Motor neuron (in vitro differentiated cells): ENCODE results near the gene ZNF777. TPM values are rescaled to one million over a fixed set of nuclear protein-coding genes. Genes with fewer than 3 reads are reported as not detected.

Source experiments
- ATAC-seq, 8 experiments: fragments of 200-7000 bp; cut with Tn5 transposase; replicated peaks in 6 of 8; 2 replicates each; pipeline ENCODE4 v1.8.0; 2021; ENCODE audit warnings: mild to moderate bottlenecking in 8 of 8, moderate library complexity in 8 of 8
- H3K27ac ChIP-seq, 2 donors: fragments of 250-450 bp; sonication (Bioruptor Pico); 2 replicates each; pipeline ENCODE4 v1.9.0; 2021; ENCODE audit warnings: antibody characterized with exemption in 2 of 2, mild to moderate bottlenecking in 2 of 2, moderate library complexity in 1 of 2
- H3K4me1 ChIP-seq, 2 donors: fragments of 250-450 bp; sonication (Bioruptor Pico); replicated peaks in 1 of 2; 2 replicates each; pipeline ENCODE4 v1.6.1; 2021; ENCODE audit warnings: antibody characterized with exemption in 2 of 2, mild to moderate bottlenecking in 2 of 2, moderate library complexity in 1 of 2
- H3K4me3 ChIP-seq, 5 donors: fragments of 250-450 bp; sonication (Bioruptor Pico); 2 replicates each; pipeline ENCODE4 v1.9.0; 2021; ENCODE audit warnings: antibody characterized with exemption in 5 of 5, mild to moderate bottlenecking in 5 of 5, moderate library complexity in 4 of 5
- WGBS, 10 experiments: fragments of 450-650 bp; shearing (Covaris generic); methylation state at CpG; one replicate each; pipeline ENCODE4 v1.0.0; 2022; 5-methylcytosine and 5-hydroxymethylcytosine counted together
- in situ Hi-C, 9 experiments: fragments of 400-800 bp; cut with MboI; loops; one replicate each; pipeline ENCODE4 v1.15.0; 2021; ENCODE audit warnings: low sequenced_read_pairs in 9 of 9, low pct_unique_long_range_greater_than_20kb in 2 of 9; ENCODE audit not compliant: unreplicated experiment in 9 of 9
- total RNA-seq, 8 experiments: library from RNA; unstranded; fragments of 300-600 nt; gene quantifications; 2 replicates each; pipeline versions ENCODE4 v1.2.3 to v1.2.4, GENCODE V29; 2022

Gene ZNF777
- total RNA-seq, 8 experiments from 2014 or later, result 5.5 to 12.9 (median 10.1) TPM

- WGBS, 10 experiments, result 90 to 100% (median 100%) methylated on average over 1 to 5 of the region's 6 CpGs; no CpG with 5 or more reads in 2 of the 10 experiments
- H3K4me1 ChIP-seq, result no peaks in the 10 kb centered on the region
- ATAC-seq, result no peak
- H3K4me3 ChIP-seq, result no peak overlapping the region
- no peak overlapping the region for H3K27ac ChIP-seq
- in situ Hi-C loops, result no loop called here
These were observed 10.6 kb upstream of the ZNF777 start for GRCh38 chr7:149471289-149471953.

DNA sequence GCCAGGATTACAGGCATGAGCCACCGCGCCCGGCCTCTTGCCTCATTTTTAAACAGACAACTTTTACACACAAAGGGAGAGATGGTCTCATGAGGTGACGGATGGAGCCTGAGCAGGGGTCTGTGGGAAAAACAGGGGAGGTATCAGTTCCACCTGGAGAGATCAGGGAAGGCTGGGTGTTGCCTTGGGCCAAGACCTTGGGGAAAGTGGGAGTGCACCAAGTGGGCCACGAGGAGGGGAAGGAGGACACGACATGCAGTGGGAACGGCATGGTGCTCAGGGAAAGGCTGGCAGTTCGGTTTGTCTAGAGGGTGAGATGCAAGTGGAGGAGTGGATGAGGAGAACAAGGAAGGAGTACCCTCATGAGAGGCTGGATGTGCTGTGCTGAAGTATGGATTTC, 8.9 kb upstream of the ZNF777 start:
- Histone ChIP-seq H3K27ac (no peak overlapping the region), H3K4me3 (no peak overlapping the region), H3K4me1 (no peaks in the 10 kb centered on the region)
- in situ Hi-C loops, result no loop called here
- no peak for ATAC-seq
- 82 to 100% (median 94%) methylated on average over 1 to 5 of the region's 8 CpGs; no CpG with 5 or more reads in 6 of the 10 experiments for WGBS, 10 experiments

GRCh38 chr7:149468208-149468607, 7.3 kb upstream of the ZNF777 start:
- 40 to 100% (median 92%) methylated on average over 1 to 5 of the region's 5 CpGs; no CpG with 5 or more reads in 1 of the 10 experiments for WGBS, 10 experiments
- Histone ChIP-seq H3K4me1 (no peaks in the 10 kb centered on the region), H3K4me3 (no peak overlapping the region), H3K27ac (no peak overlapping the region)
- ATAC-seq, result peak in 1 of 8 experiments; percentile 52
- in situ Hi-C loops, result no loop called here

GRCh38 chr7:149467321-149467859, 6.5 kb upstream of the ZNF777 start:
- Histone ChIP-seq H3K4me3 (no peak overlapping the region), H3K4me1 (no peaks in the 10 kb centered on the region), H3K27ac (no peak overlapping the region)
- in situ Hi-C loops, result no loop called here
- WGBS, 10 experiments, result 50 to 100% (median 71%) methylated on average over 1 of the region's 1 CpG; no CpG with 5 or more reads in 4 of the 10 experiments
- ATAC-seq, result no peak

DNA sequence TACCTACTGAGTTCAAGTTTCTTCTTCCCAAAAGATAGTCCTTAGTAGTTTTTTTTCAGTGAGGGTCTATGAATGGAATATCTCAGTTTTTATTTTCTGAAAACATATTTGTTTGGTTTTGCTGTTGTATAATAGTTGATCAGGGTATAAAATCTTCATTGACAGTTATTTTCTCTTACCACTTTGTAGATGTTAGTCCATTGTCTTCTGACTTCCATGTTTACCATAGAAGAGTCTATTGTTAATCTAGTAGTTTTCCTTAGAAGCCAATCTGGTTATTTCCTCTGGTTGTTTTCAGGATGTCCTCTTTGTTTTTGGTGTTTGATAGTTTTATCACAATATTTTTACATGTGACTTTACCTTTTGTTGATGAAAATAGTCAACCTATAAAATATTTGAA, 5.5 kb upstream of the ZNF777 start:
- no peak overlapping the region for H3K4me3 ChIP-seq
- in situ Hi-C loops, result no loop called here
- H3K4me1 ChIP-seq, result no peaks in the 10 kb centered on the region
- ATAC-seq, result no peak
- no peak overlapping the region for H3K27ac ChIP-seq

- Histone ChIP-seq H3K4me3 (no peak overlapping the region), H3K4me1 (peaks cover 6 to 8% of the 10 kb centered on the region in 2 donors), H3K27ac (no peak overlapping the region)
- ATAC-seq, result no peak
- in situ Hi-C loops, result no loop called here
- 86 to 100% (median 100%) methylated on average over 1 of the region's 1 CpG; no CpG with 5 or more reads in 7 of the 10 experiments for WGBS, 10 experiments
These were observed 2.8 kb upstream of the ZNF777 start for GRCh38 chr7:149463500-149464161.

GRCh38 chr7:149462101-149462520, 1.2 kb upstream of the ZNF777 start:
- no peak overlapping the region for H3K4me3 ChIP-seq
- H3K4me1 ChIP-seq, result peaks cover 8 to 13% of the 10 kb centered on the region in 2 donors
- H3K27ac ChIP-seq, result no peak overlapping the region
- 0 to 98% (median 85%) methylated on average over 1 to 9 of the region's 9 CpGs for WGBS, 10 experiments
- in situ Hi-C loops, result no loop called here
- ATAC-seq, result no peak

DNA sequence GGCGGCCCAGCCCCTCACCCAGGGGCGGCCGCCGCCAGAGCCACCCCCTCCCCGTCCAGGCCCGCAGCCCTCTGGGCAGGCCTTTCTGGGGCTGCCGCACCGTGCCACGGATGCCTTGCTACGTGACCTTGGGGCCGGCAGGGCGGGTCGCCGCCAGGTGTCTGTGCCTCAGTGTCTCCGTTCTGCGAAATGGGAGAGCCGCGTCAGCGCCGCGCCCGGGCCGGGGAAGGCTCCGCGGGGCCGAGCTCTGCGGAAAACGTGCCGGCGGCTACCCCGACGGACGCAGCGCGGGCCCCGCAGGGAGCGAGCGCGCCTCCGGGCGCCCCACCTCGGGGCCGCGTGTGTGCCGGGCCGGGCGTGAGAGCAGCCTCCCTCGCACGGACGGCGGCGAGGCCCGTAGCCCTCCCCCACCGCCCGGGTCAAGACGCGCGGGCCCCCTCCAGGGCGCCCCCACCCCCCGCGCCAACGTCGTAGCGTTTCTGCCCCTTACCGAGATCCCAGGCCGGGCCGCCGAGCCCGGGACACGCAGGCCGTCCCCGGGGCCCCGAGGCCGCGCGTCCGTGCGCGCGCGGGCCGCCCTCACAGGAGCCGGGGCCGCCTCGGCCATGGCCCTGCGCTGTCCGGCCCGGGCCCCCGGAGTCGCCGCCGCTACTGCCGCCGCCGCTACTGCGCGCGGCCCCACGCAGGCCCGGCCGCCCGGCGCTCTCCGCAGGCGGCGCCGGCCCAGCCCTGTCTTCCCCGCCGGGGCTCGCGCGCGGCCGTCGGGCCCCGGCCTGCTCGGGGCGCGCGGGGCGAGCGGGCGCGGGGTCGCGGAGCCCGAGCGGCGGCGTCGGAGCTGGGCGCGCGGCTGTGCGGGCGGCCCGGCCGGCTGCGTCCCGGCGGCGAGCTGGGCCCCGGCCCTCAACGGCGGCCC, 1.1 kb downstream of the ZNF777 start:
- peak overlapping the region; percentile 76 to 80 for H3K27ac ChIP-seq
- peaks cover 8 to 13% of the 10 kb centered on the region in 2 donors for H3K4me1 ChIP-seq
- peak overlapping the region; percentile 47 to 94 (median 67) for H3K4me3 ChIP-seq
- ATAC-seq, result peak; percentile 51 to 62 (median 56)
- WGBS, 10 experiments, result 0% methylated on average over 6 of the region's 145 CpGs; no CpG with 5 or more reads in 9 of the 10 experiments
- in situ Hi-C loops, result no loop called here

DNA sequence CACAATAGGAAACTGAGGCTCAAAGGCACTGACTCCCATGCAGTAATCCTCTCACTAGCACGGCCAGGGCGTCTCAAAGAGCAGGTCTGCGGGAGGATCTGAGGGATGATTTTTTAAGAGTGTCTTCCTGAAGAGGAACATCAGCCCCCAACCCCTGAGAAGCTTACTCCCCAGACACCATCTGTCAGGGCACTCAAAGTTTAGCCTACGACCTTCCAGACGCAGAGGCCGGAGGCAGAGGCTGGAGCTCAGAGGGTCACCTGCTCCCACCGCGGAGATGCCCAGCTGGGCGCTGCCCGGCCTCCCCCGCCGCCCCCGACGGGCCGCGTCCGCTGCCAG, 1.7 kb downstream of the ZNF777 start:
- no peak overlapping the region for H3K27ac ChIP-seq

DNA sequence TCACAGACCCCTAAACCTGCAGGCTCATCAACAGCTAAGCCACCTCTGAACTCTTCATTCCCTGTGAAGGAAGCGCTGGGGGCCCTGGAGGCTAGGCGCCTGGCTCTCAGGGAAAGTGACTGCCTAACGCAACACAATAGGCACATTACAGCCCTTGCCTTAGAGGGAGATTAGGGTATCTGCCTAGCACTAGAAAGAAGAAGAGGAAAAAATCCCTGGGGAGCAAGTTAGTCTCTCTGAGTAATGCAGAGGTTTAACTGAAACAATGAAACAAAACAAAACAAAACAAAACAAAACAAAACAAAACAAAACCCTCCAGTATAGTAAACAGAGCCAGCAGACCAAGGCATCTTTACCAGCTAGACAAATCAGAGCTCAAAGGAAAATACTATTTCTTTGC, 2.6 kb downstream of the ZNF777 start:
- Histone ChIP-seq H3K27ac (no peak overlapping the region), H3K4me1 (peaks cover 8 to 13% of the 10 kb centered on the region in 2 donors), H3K4me3 (no peak overlapping the region)
- WGBS, 10 experiments, result 66 to 100% (median 87%) methylated on average over 1 to 3 of the region's 3 CpGs; no CpG with 5 or more reads in 2 of the 10 experiments
- in situ Hi-C loops, result no loop called here
- no peak for ATAC-seq

More for the DNA sequence above, 1.7 kb downstream of the ZNF777 start:
- WGBS, 10 experiments, result 0 to 25% methylated on average over 1 to 3 of the region's 17 CpGs; no CpG with 5 or more reads in 8 of the 10 experiments
- ATAC-seq, result no peak
- in situ Hi-C loops, result no loop called here
- H3K4me1 ChIP-seq, result peaks cover 8 to 13% of the 10 kb centered on the region in 2 donors
- peak overlapping the region; percentile 47 to 94 (median 67) for H3K4me3 ChIP-seq

DNA sequence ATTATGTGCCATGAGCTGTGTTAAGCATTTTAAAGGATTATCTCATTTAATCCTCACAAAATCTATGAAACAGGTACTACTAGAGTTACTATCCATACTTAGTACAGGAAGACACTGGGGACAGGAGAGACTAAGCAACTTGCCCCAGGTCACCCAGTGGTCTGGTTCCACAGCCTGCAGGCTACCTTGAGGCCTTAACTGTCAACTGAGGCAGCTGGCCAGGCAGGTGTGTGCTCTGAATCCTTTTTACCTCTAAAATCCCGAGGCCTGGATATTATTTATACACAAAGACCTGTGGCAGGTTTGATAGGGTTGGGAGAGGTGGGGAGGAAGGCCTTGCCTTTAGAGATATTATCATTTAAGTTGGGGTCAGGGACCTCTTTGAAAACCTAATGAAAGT, 3.1 kb downstream of the ZNF777 start:
- Histone ChIP-seq H3K27ac (no peak overlapping the region), H3K4me3 (no peak overlapping the region), H3K4me1 (peaks cover 8 to 13% of the 10 kb centered on the region in 2 donors)
- ATAC-seq, result no peak
- WGBS, 10 experiments, result no CpG with 5 or more reads among the region's 1 CpG
- in situ Hi-C loops, result no loop called here

- Histone ChIP-seq H3K27ac (no peak overlapping the region), H3K4me3 (no peak overlapping the region), H3K4me1 (peaks cover 8 to 13% of the 10 kb centered on the region in 2 donors)
- no peak for ATAC-seq
- 38 to 100% (median 99%) methylated on average over 1 to 10 of the region's 11 CpGs; no CpG with 5 or more reads in 1 of the 10 experiments for WGBS, 10 experiments
- in situ Hi-C loops, result no loop called here
These were observed 4.1 kb downstream of the ZNF777 start for GRCh38 chr7:149456506-149457421.
